ENCODE data around the gene UROS.

The UROS gene

DNA sequence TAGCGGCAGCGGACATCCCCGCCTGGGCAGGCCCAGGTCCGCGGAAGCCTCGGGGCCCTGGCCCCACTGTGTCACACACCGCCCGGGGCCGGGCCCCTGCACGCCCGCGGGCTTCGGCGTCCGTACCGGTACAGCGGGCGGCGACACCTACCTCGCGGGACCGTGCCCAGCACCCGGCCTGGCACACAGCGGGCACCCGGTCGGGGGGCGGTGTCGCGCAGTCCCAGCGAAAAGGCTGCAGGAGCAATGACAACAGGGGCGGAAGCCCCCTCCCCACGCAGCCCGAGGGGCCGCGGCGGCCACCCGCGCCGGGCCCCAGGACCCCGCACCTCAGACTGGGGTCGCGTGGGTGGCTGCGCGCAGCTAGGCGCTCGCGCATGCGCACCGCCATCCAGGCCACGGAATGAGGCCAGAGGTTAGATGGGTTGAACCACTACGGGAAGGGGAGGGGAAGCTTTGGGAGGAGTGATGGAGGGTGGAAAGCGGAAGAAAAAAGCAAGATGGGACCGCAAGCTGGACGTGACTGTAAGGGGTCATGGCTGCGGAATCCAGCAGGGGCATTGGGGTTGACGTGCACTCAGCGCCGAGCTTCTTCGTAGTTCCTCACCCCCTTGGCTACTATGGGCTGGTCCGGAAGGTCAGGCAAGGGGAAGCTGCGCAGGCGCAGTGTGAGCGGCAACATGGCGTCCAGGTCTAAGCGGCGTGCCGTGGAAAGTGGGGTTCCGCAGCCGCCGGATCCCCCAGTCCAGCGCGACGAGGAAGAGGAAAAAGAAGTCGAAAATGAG is at the start of gene UROS, which contains the start of gene BCCIP:
Gene UROS (minus strand): TSS at position 381 of the 785 bp plus-strand sequence. CDS start 6,759 bp downstream, outside the sequence.
Gene BCCIP (plus strand): TSS at position 669 of the 785 bp plus-strand sequence. CDS start 12 bp downstream, at position 681.
- DNase-seq, result peak; percentile 89

DNA sequence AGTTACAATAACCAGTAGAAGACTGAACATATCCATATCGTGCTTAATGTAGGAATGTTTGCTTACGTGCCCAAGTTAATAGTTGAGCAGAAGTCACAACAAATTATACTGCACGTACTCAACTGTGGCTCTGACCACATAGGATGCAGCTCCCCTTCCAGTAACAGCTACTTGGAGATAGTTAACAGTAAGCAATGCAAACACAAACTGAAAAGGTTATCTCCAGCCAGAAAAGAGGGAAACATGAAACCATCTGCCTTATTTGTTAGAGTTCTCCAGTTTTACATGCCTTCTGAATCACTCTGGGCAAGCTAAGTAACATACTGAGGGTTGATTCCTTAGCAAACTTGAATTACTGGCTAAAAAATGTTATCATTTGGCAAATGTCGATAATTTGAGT is 48.3 kb upstream of the UROS start:
- no peak for DNase-seq

DNA sequence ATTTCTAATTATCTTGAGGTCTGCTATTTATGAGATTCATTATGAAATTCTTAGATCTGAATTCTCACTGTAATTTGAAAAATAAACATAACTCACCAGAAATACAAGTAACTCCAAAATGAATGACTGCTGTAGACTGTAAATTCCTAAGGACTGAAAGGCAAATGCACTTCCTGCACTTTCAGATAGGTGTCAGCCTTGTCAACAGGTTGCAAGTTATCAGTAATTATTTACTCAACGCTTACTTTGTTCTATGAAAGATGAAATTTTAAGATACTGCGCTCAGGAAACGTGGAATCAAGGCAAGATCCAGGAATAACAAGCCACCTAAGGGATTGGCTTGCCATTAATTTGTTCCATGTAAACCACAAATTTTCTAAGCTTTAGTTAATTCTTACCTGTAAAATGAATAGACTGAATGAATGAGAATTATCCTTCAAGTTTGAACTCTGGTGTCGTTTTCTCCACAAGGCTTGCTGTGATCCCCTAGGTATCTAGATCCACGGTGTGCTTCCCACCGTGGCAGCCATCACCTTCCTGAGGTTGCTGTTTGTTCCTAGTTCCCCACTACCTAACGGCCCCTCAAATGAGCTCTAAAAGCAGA is 45.4 kb upstream of the UROS start:
- peak; percentile 40 for DNase-seq

DNA sequence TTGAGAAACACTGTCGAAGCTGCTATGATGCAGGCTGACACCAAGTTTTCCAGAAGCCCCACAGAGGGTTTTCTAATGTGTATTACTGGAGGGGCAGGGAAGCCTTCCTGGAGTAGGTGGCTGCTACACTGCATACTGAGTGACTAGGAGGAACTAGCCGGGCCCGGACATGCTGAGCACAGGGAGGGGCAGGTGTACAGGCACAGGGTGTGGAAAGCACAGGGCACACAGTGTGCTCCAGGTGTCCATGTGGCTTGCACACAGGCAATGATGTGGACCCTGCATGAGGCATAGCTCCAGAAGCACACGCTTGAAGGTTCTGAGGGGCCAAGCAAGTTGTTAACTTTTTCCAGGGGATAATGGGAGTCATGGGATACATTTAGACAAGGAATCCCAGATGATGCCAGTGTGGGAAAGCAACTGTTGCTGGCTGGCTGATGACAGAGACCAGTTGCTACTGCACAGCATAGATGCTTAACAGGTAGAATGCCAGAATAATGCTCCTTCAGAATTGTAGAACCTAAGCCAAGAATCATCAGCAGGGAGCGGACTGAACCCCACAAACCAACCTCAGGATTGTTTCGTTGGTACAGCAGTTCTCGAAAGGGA is 43.5 kb upstream of the UROS start:
- no peak for DNase-seq

DNA sequence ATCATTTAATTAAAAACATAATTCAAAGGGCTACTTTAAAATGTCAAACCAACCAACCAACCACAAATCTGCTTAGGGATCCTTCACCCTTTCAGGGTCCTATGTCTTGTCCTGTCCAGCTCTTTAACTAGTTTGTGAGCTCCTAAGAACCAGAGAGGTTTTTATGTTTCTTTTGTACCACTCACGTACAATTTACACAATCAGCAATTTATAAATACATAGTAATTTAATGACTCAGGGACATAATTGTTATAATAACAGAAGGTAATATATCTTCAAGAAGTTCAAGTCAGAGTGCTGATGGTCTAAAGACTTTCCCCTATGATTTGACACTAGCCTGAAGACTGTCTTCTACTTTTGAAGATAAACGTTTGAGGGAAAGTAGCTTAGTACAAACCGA is 42.1 kb upstream of the UROS start:
- no peak for DNase-seq

DNA sequence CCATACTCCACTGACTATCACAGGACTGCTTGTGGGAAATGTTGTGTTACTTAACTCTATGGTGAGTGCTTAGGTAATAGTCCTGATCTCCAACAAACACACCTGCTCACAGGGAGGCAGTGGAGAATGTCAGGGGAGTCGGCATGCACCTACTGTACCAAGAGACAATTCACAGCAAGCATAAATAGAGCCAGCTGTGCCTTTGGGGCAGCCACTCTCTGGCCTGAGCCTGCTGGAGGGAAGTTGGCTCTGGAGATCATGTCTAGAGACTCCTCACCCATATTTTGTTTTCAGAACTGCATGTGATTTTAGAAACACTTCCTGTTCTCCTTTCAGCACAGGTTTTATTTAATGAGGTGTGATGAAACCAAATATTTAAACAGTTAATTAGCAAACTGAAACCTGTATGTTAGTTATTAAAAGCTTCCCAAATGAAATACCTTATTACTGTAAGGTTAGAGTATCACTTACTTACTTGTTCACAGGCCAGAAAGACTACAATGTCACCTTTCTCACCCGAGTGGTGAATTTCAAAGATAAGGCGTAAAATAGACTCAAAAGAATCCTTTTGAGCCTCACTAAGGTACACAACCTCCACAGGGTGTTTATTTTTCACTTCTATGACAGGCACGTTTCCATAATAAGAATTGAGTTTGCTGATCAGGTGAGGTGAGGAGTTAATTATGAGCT is 36.2 kb upstream of the UROS start:
- DNase-seq, result no peak

DNA sequence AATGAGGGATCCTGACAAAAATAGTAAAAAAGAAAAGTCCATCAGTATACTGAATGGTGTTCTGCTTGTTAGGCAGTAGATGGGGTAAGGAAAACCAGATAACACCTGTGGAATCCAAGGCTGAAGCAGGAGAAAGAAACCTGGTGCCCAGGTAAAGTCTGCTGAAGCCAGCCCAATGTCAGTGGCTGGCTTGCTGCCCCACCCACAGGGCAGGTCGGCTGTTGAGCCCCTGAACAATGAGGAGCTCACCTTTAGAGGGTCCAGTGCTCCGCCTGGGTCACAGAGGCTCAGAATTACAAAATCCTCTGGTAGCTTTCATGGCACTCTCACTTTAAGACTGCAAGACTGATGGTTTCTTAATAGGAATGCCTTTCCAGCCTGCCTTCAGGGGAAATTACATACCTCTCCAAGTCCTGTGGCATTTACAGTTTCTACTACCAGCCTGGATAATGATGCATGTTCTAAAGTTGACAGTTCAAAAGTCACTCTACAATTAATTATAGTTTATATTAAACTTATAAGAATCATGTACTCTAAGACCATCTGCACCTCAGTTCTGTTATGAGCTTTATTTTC is 34.2 kb upstream of the UROS start:
- DNase-seq, result no peak

DNA sequence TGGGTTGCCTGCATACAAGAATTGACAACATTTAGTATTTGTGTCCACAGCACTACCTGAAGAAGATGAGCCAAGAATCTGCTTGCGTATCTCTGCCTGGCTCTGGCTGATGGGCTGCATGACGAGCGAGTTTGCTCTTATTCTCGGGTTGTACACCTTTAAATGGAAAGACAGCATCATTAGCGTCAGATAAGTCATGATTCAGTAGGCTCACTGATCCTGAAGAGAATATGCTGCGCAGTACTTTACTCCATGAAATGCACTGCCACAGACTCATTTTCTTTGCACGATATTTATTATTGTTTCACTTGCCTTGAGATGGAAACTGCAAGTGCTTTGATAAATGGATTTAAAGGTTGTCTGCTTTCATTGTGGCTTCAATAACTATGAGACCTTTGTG is 29.4 kb upstream of the UROS start:
- no peak for DNase-seq

DNA sequence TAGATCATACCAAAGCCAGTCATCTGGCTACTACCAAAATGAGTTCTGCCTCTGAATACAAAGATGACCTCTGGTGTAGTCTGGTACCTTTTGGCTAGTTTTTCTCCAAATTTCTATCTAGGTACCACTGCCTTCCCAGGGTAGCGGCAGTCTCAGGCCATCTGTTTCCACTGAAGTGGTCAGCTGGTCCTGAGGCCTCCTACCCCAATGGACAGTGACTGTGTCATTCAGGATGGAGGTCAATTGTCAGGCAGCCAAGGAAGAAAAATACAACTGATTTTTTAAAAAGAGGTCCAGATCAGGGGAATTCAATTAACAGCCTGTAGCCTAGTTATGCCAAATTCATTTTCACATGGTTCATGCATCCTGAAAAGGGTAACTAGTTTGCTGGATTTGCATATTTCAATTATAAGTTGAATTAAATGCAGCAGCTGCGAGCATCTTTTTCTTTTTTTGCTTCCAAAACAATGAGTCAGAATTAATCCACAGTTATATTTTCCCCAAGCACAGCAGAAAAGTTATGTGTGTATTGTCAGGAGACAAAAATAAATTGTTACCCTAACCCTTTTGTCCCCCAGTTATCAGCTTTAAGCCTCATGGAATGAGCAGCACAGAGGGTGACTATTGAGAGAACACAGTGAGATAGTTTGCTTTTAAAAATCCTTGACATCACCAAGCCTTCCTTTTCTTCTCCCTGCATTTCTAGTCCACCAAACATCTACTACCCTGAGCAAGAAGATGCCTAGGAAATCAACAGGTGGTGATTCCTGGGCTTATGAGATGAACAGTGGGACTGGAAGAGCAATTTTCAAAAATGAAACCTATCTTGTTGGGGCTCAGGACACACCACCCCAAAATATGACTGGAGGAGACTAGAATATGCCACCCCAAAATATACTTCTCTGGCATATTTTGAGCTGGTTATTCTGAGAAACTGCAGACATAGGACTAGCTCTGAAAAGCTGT is 28.0 kb upstream of the UROS start:
- no peak for DNase-seq

DNA sequence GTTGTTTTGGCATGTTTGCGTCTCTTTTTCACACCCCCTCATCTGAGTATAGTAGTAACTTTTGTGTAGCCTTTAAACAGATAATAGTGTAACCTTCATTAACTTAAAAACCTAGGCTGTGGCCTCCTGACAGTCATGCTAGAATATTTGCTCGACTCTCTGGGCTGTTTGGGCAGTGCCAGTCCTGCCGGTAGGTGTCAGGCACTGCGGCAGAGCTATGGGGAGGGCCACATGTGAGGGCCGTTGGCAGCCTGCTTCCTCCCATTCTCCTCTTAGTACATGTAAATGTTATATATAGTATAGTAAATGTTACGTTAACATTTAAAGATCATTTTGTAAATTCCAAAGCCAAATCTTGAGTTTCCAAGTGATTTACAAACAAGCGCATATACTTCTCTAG is 26.4 kb upstream of the UROS start:
- DNase-seq, result no peak

DNA sequence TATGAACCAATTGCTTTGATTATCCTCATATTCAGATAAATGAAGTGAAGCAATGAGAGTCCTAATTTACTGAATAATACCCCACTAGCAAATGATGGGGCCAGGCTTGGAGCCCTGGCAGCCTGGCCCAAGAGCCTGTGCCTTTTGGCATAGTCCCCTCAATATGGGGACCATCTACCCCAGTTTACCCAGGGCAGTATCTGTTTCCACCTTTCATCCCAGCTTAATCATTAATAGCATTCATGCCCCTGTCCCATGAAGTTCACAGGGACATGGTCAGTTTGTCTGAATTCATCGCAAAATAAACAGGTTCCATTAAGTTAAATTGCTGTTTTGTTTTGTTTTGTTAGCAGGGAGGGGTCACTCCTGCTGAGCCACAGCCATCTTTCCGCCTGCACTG is 25.8 kb upstream of the UROS start:
- no peak for DNase-seq

DNA sequence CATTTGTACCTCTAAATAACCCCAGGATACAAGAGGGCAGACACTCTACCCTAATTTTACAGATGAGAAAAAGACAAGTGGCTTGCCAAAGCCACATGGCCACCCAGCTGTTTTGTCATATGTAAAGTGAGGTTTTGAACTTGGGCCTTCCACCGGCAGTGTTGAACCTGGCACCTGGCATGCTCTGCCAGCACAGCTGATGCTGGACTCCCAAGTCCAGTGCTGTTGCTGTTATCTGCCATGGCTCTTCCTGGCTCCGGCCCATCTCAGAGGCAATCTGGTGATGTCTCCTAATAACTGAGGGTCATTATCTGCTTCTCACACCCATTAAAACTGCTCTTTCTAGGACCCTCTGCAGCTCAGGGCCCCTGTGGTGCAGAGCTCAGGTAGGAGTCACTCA is 25.3 kb upstream of the UROS start:
- DNase-seq, result no peak

DNA sequence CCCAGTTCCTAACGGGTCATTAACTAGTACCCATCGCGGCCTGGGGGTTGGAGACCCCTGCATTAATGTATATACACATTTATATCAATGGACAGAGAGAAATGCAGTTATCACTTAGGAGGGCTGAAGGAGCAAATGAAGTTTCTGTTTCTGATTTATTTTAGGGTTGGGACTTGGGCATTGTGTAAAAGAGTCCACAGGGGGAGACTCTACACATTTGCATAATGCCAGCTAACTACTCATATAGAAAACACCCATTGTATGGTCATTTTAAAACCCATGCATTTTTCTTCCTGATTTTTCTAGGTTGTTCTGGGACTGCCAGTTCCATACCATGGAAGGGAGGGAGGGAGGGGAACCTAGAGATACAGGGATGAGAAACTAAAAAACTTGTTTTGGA is 23.8 kb upstream of the UROS start:
- DNase-seq, result no peak

DNA sequence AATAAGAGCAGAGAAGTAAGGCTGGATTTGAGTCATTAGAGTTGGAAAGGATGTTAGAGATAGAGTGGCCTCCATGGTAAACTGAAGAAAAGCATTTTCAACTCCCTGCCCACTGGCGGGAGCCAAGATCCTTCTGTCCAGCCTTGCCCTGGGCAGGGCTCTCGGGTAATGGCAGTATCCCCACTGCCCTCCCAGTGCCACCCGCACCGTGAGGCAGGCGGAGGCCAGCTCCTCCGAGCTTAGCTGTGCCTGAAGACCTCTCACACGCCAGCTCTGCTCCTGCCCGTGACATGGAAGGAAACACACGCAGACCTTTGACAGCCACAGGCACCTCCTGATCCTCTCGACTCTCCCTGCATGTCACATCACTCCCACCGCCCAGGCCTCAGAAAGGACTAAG is 22.6 kb upstream of the UROS start:
- DNase-seq, result no peak

DNA sequence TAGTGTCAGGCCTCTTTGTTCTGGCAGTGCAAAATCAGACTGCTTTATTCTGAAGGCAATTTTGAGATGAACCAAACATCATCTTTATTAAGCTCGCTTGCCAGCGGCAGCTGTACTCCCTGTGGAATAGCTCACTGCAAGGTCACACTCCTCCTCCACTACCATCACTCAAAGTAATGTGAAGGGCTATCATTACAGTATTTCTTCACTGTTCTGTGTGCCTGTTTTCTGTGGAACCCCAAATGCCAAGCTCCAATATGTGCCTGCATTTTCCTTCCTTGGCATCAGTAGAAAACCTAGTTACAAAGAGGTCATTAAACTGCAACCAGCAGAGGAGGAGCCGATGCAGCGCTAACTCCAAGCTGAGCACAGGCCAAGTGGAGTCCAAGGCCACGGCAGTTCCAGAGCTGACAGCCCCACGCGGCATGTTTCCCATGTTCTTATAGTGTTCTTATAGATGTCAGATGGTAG is 21.7 kb upstream of the UROS start:
- DNase-seq, result no peak

DNA sequence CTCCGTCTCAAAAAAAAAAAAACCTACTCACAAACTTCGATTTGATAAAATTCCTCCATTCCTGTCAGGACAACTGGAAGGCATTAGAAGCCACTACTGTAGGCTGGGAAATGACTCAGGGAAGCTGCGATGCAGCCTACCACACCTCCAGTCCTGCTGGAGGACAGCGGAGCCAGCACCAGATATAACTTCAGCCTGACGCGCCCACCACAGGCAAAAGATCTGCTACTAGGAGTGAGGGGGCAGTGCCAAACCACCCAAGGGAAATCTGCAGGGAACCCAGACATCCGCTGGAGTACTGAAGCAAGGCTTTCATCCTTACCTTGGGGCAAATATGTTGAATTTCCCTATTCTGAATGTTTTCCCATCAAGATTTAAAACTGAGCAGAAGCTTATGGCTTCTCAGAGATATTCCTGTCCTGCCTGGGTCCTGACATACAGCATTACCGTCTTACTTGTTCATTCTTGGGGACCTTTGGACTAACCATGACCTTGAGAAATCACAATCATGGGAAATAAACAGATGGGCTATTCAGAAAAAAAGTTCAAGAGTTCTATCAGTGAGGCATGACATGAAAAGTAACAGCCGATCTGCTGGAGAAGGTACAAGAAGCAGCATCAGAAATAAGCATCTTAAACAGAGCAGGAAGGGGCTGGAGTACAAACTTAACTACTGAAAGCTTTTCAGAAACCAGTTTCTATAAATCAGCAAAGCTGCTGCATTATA is 20.7 kb upstream of the UROS start:
- DNase-seq, result no peak

DNA sequence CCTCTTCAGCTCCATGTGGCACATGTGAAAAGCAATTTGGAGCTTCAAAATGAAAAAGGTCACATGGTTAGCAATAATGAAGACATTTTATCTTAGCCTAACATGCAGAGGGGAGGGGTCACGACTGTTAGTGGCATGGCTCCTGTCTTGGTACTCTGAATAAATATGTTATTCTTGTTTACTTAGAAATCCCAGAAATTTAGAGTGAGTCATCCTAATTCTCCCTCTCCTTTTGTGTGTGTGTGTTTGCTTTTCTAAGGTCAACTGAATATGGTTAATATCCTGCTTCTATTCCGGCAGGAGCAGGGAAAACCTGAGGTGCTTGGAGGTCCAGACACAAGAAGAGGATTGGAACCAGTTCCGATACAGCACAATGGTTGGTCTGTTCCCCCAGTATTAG is 17.9 kb upstream of the UROS start:
- no peak for DNase-seq

DNA sequence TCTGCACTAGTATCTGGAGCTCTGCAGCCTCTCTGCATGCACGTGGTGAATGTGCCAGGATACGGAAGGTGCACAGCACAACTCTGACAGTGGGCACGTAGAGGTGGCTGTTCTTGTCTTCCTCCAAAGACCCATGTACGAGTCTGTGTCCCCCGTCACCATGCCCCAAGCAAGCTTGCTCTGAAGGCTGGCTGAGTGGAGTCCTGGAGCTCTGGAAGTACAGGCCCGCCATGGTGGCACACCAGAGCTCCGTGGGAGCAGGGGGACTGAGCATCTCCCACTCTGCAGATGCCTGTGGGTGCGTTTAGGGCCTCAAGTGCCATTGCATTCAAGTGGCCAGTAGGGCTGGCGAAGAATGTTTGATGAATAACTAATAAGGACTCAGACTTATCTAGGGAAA is 17.3 kb upstream of the UROS start:
- DNase-seq, result no peak

DNA sequence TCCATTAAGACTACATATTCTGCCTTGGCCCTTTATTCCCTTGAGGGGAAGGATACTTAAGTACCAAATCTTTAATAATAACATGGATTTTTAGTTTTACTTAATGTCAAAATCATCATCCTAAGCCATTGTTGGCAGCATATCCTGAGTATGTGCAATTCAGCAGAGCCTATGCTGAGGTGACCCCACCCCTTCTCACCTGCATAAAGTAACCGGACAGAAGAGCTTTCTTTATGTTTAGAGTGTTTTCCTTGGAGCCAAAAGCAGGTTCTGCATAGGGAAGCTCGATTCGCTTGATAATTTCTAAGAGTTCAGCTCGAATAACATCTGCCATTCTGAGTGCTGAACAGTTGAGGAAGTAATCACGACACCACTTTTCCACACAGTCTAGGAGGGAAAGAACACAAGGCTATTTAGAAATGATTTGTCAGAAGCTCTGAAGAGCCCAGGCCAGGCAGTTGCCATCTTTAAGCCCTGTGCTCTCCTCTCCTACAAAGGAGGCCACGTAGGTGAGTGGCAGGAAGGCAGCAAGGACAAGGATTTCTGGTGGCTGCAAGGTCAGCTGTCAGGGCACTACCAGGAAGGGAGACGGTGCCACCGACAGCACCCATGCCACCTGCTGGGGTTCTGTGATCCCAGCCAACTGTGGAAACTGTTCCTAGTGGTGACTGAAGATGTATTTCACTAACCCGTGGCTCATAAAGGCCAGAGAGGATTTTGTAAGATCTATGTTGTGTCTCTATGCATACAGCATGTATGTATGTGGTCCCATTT is 15.9 kb upstream of the UROS start:
- DNase-seq, result no peak

DNA sequence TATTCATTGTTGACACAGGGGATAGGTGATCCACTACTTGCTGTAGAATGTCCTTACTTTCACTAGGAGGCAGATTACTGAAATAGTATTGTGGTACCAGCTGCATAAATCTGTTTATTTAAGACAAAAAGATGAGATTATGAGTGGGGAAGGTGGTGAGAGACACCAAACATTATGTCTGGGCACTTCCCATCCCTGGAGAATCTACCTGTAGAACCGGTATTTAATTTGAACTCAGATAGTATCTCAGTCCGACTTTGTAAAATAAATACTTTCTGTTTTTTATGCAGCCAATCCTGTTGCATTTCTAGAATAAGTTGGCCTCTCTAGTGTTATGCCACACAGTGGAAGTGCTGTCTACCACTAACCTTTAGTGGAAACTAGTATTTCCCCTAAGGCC is 13.7 kb upstream of the UROS start:
- no peak for DNase-seq

All from activated CD4-positive, alpha-beta T cell treated with anti-CD3 and anti-CD28 coated beads, Interleukin-2, amount 50 U/mL, for 16 hours (primary cell).